GM23248 (cell line): Measurements from ENCODE around the gene SLC7A10. TPM values are rescaled to one million over a fixed set of nuclear protein-coding genes. Genes with fewer than 3 reads are reported as not detected.

Source experiments
- DNase-seq: peaks from one replicate; pipeline ENCODE4 v3.0.0-alpha.2; 2015
- H2AFZ ChIP-seq: fragments of 200-600 bp; sonication (generic); 2 replicates; pipeline ENCODE4 v1.6.1; 2016; ENCODE audit warnings: antibody characterized with exemption
- H3F3A ChIP-seq: fragments of 200-600 bp; sonication (generic); 2 replicates; pipeline ENCODE4 v1.6.1; 2016; ENCODE audit warnings: mild to moderate bottlenecking, antibody characterized with exemption, mixed run types; ENCODE audit not compliant: insufficient read depth
- H3K27ac ChIP-seq: fragments of 200-600 bp; sonication (generic); 2 replicates; pipeline ENCODE4 v1.5.1; 2016; ENCODE audit warnings: mild to moderate bottlenecking
- H3K27me3 ChIP-seq: fragments of 200-600 bp; sonication (generic); replicated peaks from 2 replicates; pipeline ENCODE4 v1.6.1; 2016; ENCODE audit warnings: mild to moderate bottlenecking; ENCODE audit not compliant: insufficient read depth
- H3K36me3 ChIP-seq: fragments of 200-600 bp; sonication (generic); 2 replicates; pipeline ENCODE4 v1.6.1; 2016; ENCODE audit warnings: low read depth, mild to moderate bottlenecking
- H3K4me1 ChIP-seq: fragments of 200-600 bp; sonication (generic); 2 replicates; pipeline ENCODE4 v1.6.1; 2016; ENCODE audit warnings: mild to moderate bottlenecking; ENCODE audit not compliant: insufficient read depth
- H3K4me2 ChIP-seq: fragments of 200-600 bp; sonication (generic); one replicate; pipeline ENCODE4 v1.6.1; 2016; ENCODE audit warnings: mild to moderate bottlenecking; ENCODE audit not compliant: unreplicated experiment
- H3K4me3 ChIP-seq: fragments of 200-600 bp; sonication (generic); 2 replicates; pipeline ENCODE4 v1.5.1; 2016; ENCODE audit warnings: mild to moderate bottlenecking
- H3K79me2 ChIP-seq: fragments of 200-600 bp; sonication (generic); 2 replicates; pipeline ENCODE4 v1.6.1; 2016; ENCODE audit warnings: mild to moderate bottlenecking; ENCODE audit not compliant: insufficient read depth
- H3K9ac ChIP-seq: fragments of 200-600 bp; sonication (generic); 2 replicates; pipeline ENCODE4 v1.6.1; 2016; ENCODE audit warnings: mild to moderate bottlenecking
- H3K9me2 ChIP-seq: fragments of 200-600 bp; sonication (generic); 2 replicates; pipeline ENCODE4 v1.6.1; 2016; ENCODE audit warnings: mixed run types, mild to moderate bottlenecking, moderate library complexity; ENCODE audit not compliant: insufficient read depth
- H3K9me3 ChIP-seq: fragments of 200-600 bp; sonication (generic); one replicate; pipeline ENCODE4 v1.6.1; 2017; ENCODE audit warnings: low read depth
- H4K20me1 ChIP-seq: fragments of 200-600 bp; sonication (generic); 2 replicates; pipeline ENCODE4 v1.6.0; 2016; ENCODE audit not compliant: insufficient read depth
- EZH2 ChIP-seq: fragments of 200-600 bp; sonication (generic); IDR thresholded peaks from 2 replicates; pipeline ENCODE4 v1.6.1; 2018; ENCODE audit warnings: antibody characterized with exemption, mild to moderate bottlenecking; ENCODE audit not compliant: insufficient read depth, poor library complexity, severe bottlenecking
- EZH2phosphoT487 ChIP-seq: fragments of 200-600 bp; sonication (generic); IDR thresholded peaks from 2 replicates; pipeline ENCODE4 v1.6.1; 2018; ENCODE audit warnings: antibody characterized with exemption, moderate library complexity, mild to moderate bottlenecking, low read depth; ENCODE audit not compliant: insufficient read depth
- WGBS, 2 experiments: methylation state at CpG; one replicate each; pipeline ENCODE4 v1.1.6; 2015 to 2017; ENCODE audit warnings: low lambda C conversion rate in 2 of 2, low coverage in 1 of 2; ENCODE audit errors: missing lambda C conversion rate in 2 of 2; 5-methylcytosine and 5-hydroxymethylcytosine counted together
- in situ Hi-C: fragments of 300-500 bp; cut with MboI; formaldehyde crosslinking; loops from 2 replicates; pipeline ENCODE4 v1.15.0; 2020
- polyA plus RNA-seq: library from polyadenylated mRNA; unstranded; fragments of >200 nt; fragmentation: Nextera tagmentation; extraction: Ambion mirVana; gene quantifications from 2 replicates; pipeline ENCODE4 v1.2.1, GENCODE V29; 2016
- total RNA-seq: library from RNA; depleted of rRNA; stranded (reverse); fragments of >200 nt; shearing (Covaris generic); gene quantifications from 2 replicates; pipeline ENCODE4 v1.2.3, GENCODE V29; 2014

The SLC7A10 gene
- total and polyA plus RNA-seq, 2 experiments from 2014 or later = not detected

- no peak overlapping the region for H3K27ac ChIP-seq
- H3K9ac ChIP-seq = peak overlapping the region; percentile 91
- peaks cover 13% of the 10 kb centered on the region for H3K4me1 ChIP-seq
- H3K36me3 ChIP-seq = no peaks in the 10 kb centered on the region
- H3K79me2 ChIP-seq = peaks cover 10% of the 10 kb centered on the region
- TF ChIP-seq EZH2phosphoT487 (no peak), EZH2 (no peak)
- H3K4me2 ChIP-seq = no peak overlapping the region
- H3F3A ChIP-seq = peaks cover 9% of the 10 kb centered on the region
- H3K9me2 ChIP-seq = no peaks in the 10 kb centered on the region
- H4K20me1 ChIP-seq = no peaks in the 10 kb centered on the region
- DNase-seq = no peak
- in situ Hi-C loops = no loop called here
- 94 to 95% methylated on average over 10 of the region's 10 CpGs for WGBS, 2 experiments
- H3K4me3 ChIP-seq = peak overlapping the region; percentile 79; the same call in 1 of the 2 replicates
- H3K9me3 ChIP-seq = no peaks in the 10 kb centered on the region
- no peaks in the 10 kb centered on the region for H3K27me3 ChIP-seq
- H2AFZ ChIP-seq = no peak overlapping the region
Measured at GRCh38 chr19:33175156-33175782, 50.4 kb downstream of the SLC7A10 start.

- Histone ChIP-seq H3K79me2 (peaks cover 10% of the 10 kb centered on the region), H4K20me1 (no peaks in the 10 kb centered on the region), H3K9me2 (no peaks in the 10 kb centered on the region), H3K36me3 (no peaks in the 10 kb centered on the region), H3K4me1 (peaks cover 13% of the 10 kb centered on the region), H3K9ac (no peak overlapping the region), H3K9me3 (no peaks in the 10 kb centered on the region), H3K27me3 (no peaks in the 10 kb centered on the region), H2AFZ (no peak overlapping the region), H3F3A (peaks cover 9% of the 10 kb centered on the region), H3K4me3 (no peak overlapping the region), H3K4me2 (no peak overlapping the region), H3K27ac (no peak overlapping the region)
- no peak for TF ChIP-seq EZH2phosphoT487
- TF ChIP-seq EZH2 = no peak
- no peak for DNase-seq
- 66 to 72% methylated on average over 5 of the region's 5 CpGs for WGBS, 2 experiments
- in situ Hi-C loops = no loop called here
Measured at GRCh38 chr19:33174186-33174585, 51.5 kb downstream of the SLC7A10 start.

GRCh38 chr19:33171916-33172359 is 53.7 kb downstream of the SLC7A10 start:
- peaks cover 3% of the 10 kb centered on the region; the same call in 1 of the 2 replicates for H3F3A ChIP-seq
- in situ Hi-C loops = no loop called here
- TF ChIP-seq EZH2phosphoT487 = no peak
- TF ChIP-seq EZH2 = no peak
- DNase-seq = peak; percentile 70
- no peak overlapping the region for H2AFZ ChIP-seq
- H3K27me3 ChIP-seq = no peaks in the 10 kb centered on the region
- H3K9ac ChIP-seq = no peak overlapping the region
- H3K79me2 ChIP-seq = peaks cover 10% of the 10 kb centered on the region
- no peaks in the 10 kb centered on the region for H3K9me3 ChIP-seq
- H3K9me2 ChIP-seq = no peaks in the 10 kb centered on the region
- no peaks in the 10 kb centered on the region for H3K36me3 ChIP-seq
- whole genome bisulfite sequencing, 2 experiments = 59% methylated on average over 6 of the region's 6 CpGs
- no peak overlapping the region for H3K27ac ChIP-seq
- H3K4me2 ChIP-seq = no peak overlapping the region
- no peaks in the 10 kb centered on the region for H4K20me1 ChIP-seq
- H3K4me3 ChIP-seq = no peak overlapping the region
- H3K4me1 ChIP-seq = peaks cover 8% of the 10 kb centered on the region

- no peak for DNase-seq
- Histone ChIP-seq H3K9me3 (no peaks in the 10 kb centered on the region), H3K4me1 (peaks cover 8% of the 10 kb centered on the region), H3K27me3 (no peaks in the 10 kb centered on the region), H2AFZ (no peak overlapping the region), H3K79me2 (peaks cover 10% of the 10 kb centered on the region), H3F3A (peaks cover 3% of the 10 kb centered on the region; the same call in 1 of the 2 replicates), H3K9ac (no peak overlapping the region), H4K20me1 (no peaks in the 10 kb centered on the region), H3K4me3 (no peak overlapping the region), H3K36me3 (no peaks in the 10 kb centered on the region), H3K4me2 (no peak overlapping the region), H3K9me2 (no peaks in the 10 kb centered on the region), H3K27ac (no peak overlapping the region)
- WGBS, 2 experiments = 92 to 100% methylated on average over 1 of the region's 1 CpG
- in situ Hi-C loops = no loop called here
- TF ChIP-seq EZH2phosphoT487 (no peak), EZH2 (no peak)
Measured at GRCh38 chr19:33171222-33171795, 54.3 kb downstream of the SLC7A10 start.
